ENCODE results near the gene PPP4R3B. TPM values are rescaled to one million over a fixed set of nuclear protein-coding genes. Genes with fewer than 3 reads are reported as not detected.

PPP4R3B gene
- total RNA-seq, 1 experiment from 2014 or later = 40.8 TPM

GRCh38 chr2:55609193-55609794, 8.1 kb downstream of the PPP4R3B start:
- H3K4me3 ChIP-seq (replicated peaks in 1 of 2; ENCODE audit: low read depth in 1 of 2, low read length in 2 of 2) = no peak overlapping the region
- ChIA-PET CTCF (no interaction called here), POLR2A (no interaction called here), RAD21 (ENCODE audit: low non-redundant PET in 1 of 2, low total read pairs in 2 of 2, uncharacterized antibody in 2 of 2, unreplicated experiment in 2 of 2) (no interaction called here)
- no peak overlapping the region for H2AFZ ChIP-seq (ENCODE audit: low read depth, low read length, poor library complexity, severe bottlenecking)
- H3K9me2 ChIP-seq (ENCODE audit: insufficient read depth) = no peaks in the 10 kb centered on the region
- peaks cover 9 to 12% of the 10 kb centered on the region in 2 experiments for H3K36me3 ChIP-seq (ENCODE audit: control insufficient read depth in 1 of 2, insufficient read depth in 2 of 2, low read length in 2 of 2)
- no peak overlapping the region for H3K9ac ChIP-seq (ENCODE audit: low read length)
- no peaks in the 10 kb centered on the region for H3K4me1 ChIP-seq (ENCODE audit: control insufficient read depth in 1 of 2, insufficient read depth in 2 of 2, low read length in 2 of 2)
- intact Hi-C loops (cut with micrococcal nuclease) = no loop called here
- no peak overlapping the region for H3K4me2 ChIP-seq (ENCODE audit: low read length)
- TF ChIP-seq POLR2A (IDR thresholded peaks at IDR 0.05; ENCODE audit: borderline replicate concordance, extremely low read depth, insufficient read depth, insufficient read length) (no peak), YY1 (IDR thresholded peaks at IDR 0.05; ENCODE audit: extremely low read depth, insufficient replicate concordance, low read depth, low read length) (no peak), POLR2AphosphoS5 (IDR thresholded peaks at IDR 0.05; ENCODE audit: low read depth, low read length) (no peak), EGR1 (IDR thresholded peaks at IDR 0.05; ENCODE audit: low read depth) (no peak), ZNF274 (IDR thresholded peaks at IDR 0.05; ENCODE audit: low read depth, low read length) (no peak)
- TF ChIP-seq, protein P1, sequence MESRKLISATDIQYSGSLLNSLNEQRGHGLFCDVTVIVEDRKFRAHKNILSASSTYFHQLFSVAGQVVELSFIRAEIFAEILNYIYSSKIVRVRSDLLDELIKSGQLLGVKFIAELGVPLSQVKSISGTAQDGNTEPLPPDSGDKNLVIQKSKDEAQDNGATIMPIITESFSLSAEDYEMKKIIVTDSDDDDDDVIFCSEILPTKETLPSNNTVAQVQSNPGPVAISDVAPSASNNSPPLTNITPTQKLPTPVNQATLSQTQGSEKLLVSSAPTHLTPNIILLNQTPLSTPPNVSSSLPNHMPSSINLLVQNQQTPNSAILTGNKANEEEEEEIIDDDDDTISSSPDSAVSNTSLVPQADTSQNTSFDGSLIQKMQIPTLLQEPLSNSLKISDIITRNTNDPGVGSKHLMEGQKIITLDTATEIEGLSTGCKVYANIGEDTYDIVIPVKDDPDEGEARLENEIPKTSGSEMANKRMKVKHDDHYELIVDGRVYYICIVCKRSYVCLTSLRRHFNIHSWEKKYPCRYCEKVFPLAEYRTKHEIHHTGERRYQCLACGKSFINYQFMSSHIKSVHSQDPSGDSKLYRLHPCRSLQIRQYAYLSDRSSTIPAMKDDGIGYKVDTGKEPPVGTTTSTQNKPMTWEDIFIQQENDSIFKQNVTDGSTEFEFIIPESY (IDR thresholded peaks at IDR 0.05; ENCODE audit: extremely low read depth, insufficient replicate concordance, low read length) = no peak
- DNase-seq (ENCODE audit: low read depth, low spot score) = no peak
- BruUV-seq (replicated peaks) = no TSS peak
- H3K27ac ChIP-seq (ENCODE audit: low read depth, low read length) = no peak overlapping the region
- no peaks in the 10 kb centered on the region; the same call in 1 of the 2 replicates for H4K20me1 ChIP-seq (ENCODE audit: insufficient read depth)
- H3K79me2 ChIP-seq (ENCODE audit: insufficient read depth, low read length) = peaks cover 57% of the 10 kb centered on the region
- no peaks in the 10 kb centered on the region for H3K27me3 ChIP-seq (ENCODE audit: insufficient read depth, low read length)
- no peak for ATAC-seq
- H3K9me3 ChIP-seq (ENCODE audit: control insufficient read depth in 1 of 2, insufficient read depth in 1 of 2, low read depth in 1 of 2, low read length in 2 of 2) = no peaks in the 10 kb centered on the region

GRCh38 chr2:55607717-55608116, 9.7 kb downstream of the PPP4R3B start:
- no TSS peak for BruUV-seq (replicated peaks)
- intact Hi-C loops (cut with micrococcal nuclease) = no loop called here
- no peak for TF ChIP-seq EGR1 (IDR thresholded peaks at IDR 0.05; ENCODE audit: low read depth)
- no peak for TF ChIP-seq TCF7L2 (IDR thresholded peaks at IDR 0.05; ENCODE audit: borderline replicate concordance, extremely low read depth, insufficient read depth, insufficient read length)
- TF ChIP-seq, protein P1 (IDR thresholded peaks at IDR 0.05; ENCODE audit: extremely low read depth, insufficient replicate concordance, low read length) = no peak
- TF ChIP-seq POLR2A (IDR thresholded peaks at IDR 0.05; ENCODE audit: borderline replicate concordance, extremely low read depth, insufficient read depth, insufficient read length) = no peak
- TF ChIP-seq EZH2phosphoT487 (IDR thresholded peaks at IDR 0.05; ENCODE audit: borderline replicate concordance) = no peak
- no peak for TF ChIP-seq SRF (IDR thresholded peaks at IDR 0.05; ENCODE audit: low read depth)
- no peak for TF ChIP-seq ELF1 (IDR thresholded peaks at IDR 0.05; ENCODE audit: borderline replicate concordance, low read depth)
- no peak for TF ChIP-seq CBX3 (IDR thresholded peaks at IDR 0.05; ENCODE audit: low read depth)
- TF ChIP-seq FOSL1 (IDR thresholded peaks at IDR 0.05; ENCODE audit: low read depth) = no peak
- TF ChIP-seq, protein P2, sequence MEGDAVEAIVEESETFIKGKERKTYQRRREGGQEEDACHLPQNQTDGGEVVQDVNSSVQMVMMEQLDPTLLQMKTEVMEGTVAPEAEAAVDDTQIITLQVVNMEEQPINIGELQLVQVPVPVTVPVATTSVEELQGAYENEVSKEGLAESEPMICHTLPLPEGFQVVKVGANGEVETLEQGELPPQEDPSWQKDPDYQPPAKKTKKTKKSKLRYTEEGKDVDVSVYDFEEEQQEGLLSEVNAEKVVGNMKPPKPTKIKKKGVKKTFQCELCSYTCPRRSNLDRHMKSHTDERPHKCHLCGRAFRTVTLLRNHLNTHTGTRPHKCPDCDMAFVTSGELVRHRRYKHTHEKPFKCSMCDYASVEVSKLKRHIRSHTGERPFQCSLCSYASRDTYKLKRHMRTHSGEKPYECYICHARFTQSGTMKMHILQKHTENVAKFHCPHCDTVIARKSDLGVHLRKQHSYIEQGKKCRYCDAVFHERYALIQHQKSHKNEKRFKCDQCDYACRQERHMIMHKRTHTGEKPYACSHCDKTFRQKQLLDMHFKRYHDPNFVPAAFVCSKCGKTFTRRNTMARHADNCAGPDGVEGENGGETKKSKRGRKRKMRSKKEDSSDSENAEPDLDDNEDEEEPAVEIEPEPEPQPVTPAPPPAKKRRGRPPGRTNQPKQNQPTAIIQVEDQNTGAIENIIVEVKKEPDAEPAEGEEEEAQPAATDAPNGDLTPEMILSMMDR (IDR thresholded peaks at IDR 0.05 in 2 of 3, conservative IDR thresholded peaks at IDR 0.05 in 1 of 3; ENCODE audit: borderline replicate concordance in 1 of 3, insufficient read depth in 1 of 3, low read depth in 2 of 3, low read length in 2 of 3) = no peak

More at GRCh38 chr2:55607717-55608116, 9.7 kb downstream of the PPP4R3B start:
- RAD21 ChIA-PET (ENCODE audit: low non-redundant PET in 1 of 2, low total read pairs in 2 of 2, uncharacterized antibody in 2 of 2, unreplicated experiment in 2 of 2) = no interaction called here
- Histone ChIP-seq H3K27me3 (ENCODE audit: insufficient read depth, low read length) (no peaks in the 10 kb centered on the region), H3K4me2 (ENCODE audit: low read length) (no peak overlapping the region), H3K4me1 (ENCODE audit: control insufficient read depth in 1 of 2, insufficient read depth in 2 of 2, low read length in 2 of 2) (no peaks in the 10 kb centered on the region), H3K9me2 (ENCODE audit: insufficient read depth) (no peaks in the 10 kb centered on the region), H3K4me3 (replicated peaks in 1 of 2; ENCODE audit: low read depth in 1 of 2, low read length in 2 of 2) (no peak overlapping the region), H2AFZ (ENCODE audit: low read depth, low read length, poor library complexity, severe bottlenecking) (no peak overlapping the region), H3K79me2 (ENCODE audit: insufficient read depth, low read length) (peaks cover 55% of the 10 kb centered on the region), H3K9me3 (ENCODE audit: control insufficient read depth in 1 of 2, insufficient read depth in 1 of 2, low read depth in 1 of 2, low read length in 2 of 2) (no peaks in the 10 kb centered on the region), H3K27ac (ENCODE audit: low read depth, low read length) (no peak overlapping the region), H4K20me1 (ENCODE audit: insufficient read depth) (peaks cover 4% of the 10 kb centered on the region), H3K36me3 (ENCODE audit: control insufficient read depth in 1 of 2, insufficient read depth in 2 of 2, low read length in 2 of 2) (peaks cover 0 to 5% of the 10 kb centered on the region in 2 experiments; a peak in 2 of 4 replicates), H3K9ac (ENCODE audit: low read length) (no peak overlapping the region)
- ATAC-seq (no peak), DNase-seq (ENCODE audit: low read depth, low spot score) (no peak)
- CTCF ChIA-PET = no interaction called here
- POLR2A ChIA-PET = no interaction called here

Data from HCT116 (cell line).